Immature natural killer cell (primary cell): ENCODE results near the gene HDAC7. TPM values are rescaled to one million over a fixed set of nuclear protein-coding genes. Genes with fewer than 3 reads are reported as not detected.
A peak's percentile ranks its signal among the peaks of the same experiment; 100 is the strongest.
"Not testable (repeated sequence)": the region's sequence is repeated elsewhere in the genome, so short reads cannot be mapped to it uniquely, and the experiment has no call there.

Experiments
- DNase-seq, 3 donors: peaks; one replicate each; pipeline ENCODE4 v3.0.0; 2022; ENCODE audit warnings: mixed read lengths in 1 of 3
- H3K27ac Mint-ChIP-seq, 6 donors: one replicate each; pipeline ENCODE4 v1.8.0; 2020; ENCODE audit warnings: mixed read lengths in 6 of 6, mild to moderate bottlenecking in 5 of 6, inconsistent platforms in 4 of 6, moderate library complexity in 3 of 6
- H3K27me3 Mint-ChIP-seq, 3 donors: one replicate each; pipeline ENCODE4 v1.8.0; 2020 to 2021; ENCODE audit warnings: low read depth in 3 of 3, mild to moderate bottlenecking in 3 of 3, mixed read lengths in 3 of 3, moderate library complexity in 3 of 3, inconsistent platforms in 1 of 3
- H3K36me3 Mint-ChIP-seq, 3 donors: one replicate each; pipeline ENCODE4 v1.8.0; 2020; ENCODE audit warnings: mixed read lengths in 3 of 3, inconsistent platforms in 2 of 3, mild to moderate bottlenecking in 2 of 3
- H3K4me1 Mint-ChIP-seq, 2 donors: one replicate each; pipeline ENCODE4 v1.8.0; 2020; ENCODE audit warnings: inconsistent platforms in 2 of 2, mild to moderate bottlenecking in 2 of 2, mixed read lengths in 2 of 2, moderate library complexity in 1 of 2
- H3K4me3 Mint-ChIP-seq, 5 donors: one replicate each; pipeline ENCODE4 v1.8.0; 2020; ENCODE audit warnings: mild to moderate bottlenecking in 5 of 5, mixed read lengths in 5 of 5, inconsistent platforms in 3 of 5, moderate library complexity in 3 of 5
- H3K9me3 Mint-ChIP-seq, 6 donors: one replicate each; pipeline ENCODE4 v1.8.0; 2020; ENCODE audit warnings: mild to moderate bottlenecking in 6 of 6, mixed read lengths in 6 of 6, inconsistent platforms in 4 of 6, moderate library complexity in 3 of 6
- polyA plus RNA-seq, 3 donors: library from polyadenylated mRNA; unstranded; fragments of 300-500 nt; fragmentation: Illumina TruSeq; gene quantifications; one replicate each; pipeline ENCODE4 v1.2.3, GENCODE V29; 2021

The HDAC7 gene
- polyA plus RNA-seq, 3 donors from 2014 or later, result 5.9 to 29.1 (median 11.5) TPM

DNA sequence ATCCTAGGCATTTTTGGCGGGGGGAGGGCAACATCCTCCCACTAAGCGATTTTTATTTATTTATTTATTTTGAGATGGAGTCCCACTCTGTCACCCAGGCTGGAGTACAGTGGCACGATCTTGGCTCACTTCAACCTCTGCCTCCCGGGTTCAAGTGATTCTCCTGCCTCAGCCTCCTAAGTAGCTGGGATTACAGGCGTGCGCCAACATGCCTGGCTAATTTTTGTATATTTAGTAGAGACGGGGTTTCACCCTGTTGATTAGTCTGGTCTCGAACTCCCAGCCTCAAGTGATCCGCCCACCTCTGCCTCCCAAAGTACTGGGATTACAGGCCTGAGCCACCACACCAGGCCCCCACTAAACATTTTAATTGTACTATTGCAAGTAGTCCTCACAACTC, 10.2 kb downstream of the HDAC7 start:
- H3K4me3 Mint-ChIP-seq, result peak overlapping the region; percentile 30 to 89 (median 66)

DNA sequence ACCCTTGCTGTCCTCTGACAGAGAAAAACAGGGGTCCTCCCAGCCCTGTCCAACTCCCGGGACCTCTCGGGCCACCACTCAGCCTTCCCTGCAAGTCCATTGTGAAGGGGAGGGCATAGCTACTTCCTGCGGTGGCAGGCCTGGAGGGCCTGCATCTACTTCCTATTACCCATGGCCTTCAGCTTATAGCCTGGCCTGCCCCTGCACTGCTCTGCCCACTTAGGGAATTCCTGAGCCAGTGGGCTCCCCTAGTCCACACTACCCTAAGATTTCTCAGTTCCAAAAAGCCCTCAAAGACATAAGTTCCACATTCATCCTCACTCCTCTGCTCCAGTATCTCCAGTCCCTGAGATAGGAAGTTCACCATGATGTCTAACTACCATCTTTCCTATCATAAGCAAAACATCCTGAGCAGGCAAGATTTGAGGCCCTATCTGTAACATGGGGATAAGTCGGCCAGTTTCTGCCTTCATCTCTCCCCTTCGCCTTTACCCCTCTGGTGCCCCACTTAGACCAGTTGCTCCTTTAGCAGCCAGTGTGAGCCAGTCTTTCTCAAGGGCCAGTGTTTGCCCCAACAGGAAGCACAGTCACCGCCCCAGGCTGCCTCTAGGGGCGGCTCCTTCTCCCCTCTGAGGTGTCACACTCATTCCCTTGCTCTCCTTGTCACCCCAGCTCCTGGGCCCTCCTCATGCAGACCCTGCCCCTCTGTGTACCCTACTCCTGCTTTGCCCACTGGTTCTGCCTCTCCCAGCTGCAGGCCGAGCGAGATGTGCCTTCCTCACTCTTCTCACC, 10.9 kb downstream of the HDAC7 start:
- H3K27ac Mint-ChIP-seq, result peak overlapping the region; percentile 91 to 98 (median 96)
- no peaks in the 10 kb centered on the region for H3K9me3 Mint-ChIP-seq
- H3K4me3 Mint-ChIP-seq, result peak overlapping the region; percentile 76 to 85 (median 81)
- no peaks in the 10 kb centered on the region for H3K36me3 Mint-ChIP-seq
- H3K27me3 Mint-ChIP-seq, result peaks cover 7 to 17% (median 8%) of the 10 kb centered on the region in 3 donors
- DNase-seq, result peak; percentile 50 to 61 (median 59)
- H3K4me1 Mint-ChIP-seq, result peaks cover 98 to 100% of the 10 kb centered on the region in 2 donors

More for the DNA sequence above, 10.2 kb downstream of the HDAC7 start:
- DNase-seq, H3K36me3 Mint-ChIP-seq, H3K9me3 Mint-ChIP-seq: not testable (repeated sequence)
- H3K27me3 Mint-ChIP-seq, result peaks cover 7 to 17% (median 8%) of the 10 kb centered on the region in 3 donors
- peaks cover 98 to 100% of the 10 kb centered on the region in 2 donors for H3K4me1 Mint-ChIP-seq
- peak overlapping the region in 5 of 6 donors; percentile 80 to 98 (median 96) for H3K27ac Mint-ChIP-seq

DNA sequence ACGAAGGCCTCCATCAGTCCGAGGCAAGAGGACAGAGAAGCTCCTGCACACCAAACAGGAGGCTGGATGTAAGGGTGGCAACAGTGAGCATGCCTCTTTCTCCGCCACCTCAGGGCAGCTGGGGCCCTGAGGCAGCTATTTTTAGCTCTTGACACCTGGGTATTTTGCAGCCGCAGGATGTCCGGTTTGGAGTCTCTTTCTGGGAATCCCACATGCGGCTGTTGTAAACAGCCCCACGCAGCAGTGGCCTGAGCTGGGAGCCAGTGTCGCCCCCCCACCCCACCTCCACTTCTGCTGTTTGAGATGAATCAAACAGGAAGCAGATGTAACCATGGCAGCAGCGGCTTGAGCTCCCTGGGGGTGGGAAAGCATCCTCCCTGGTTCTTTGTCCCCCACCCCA, 11.7 kb downstream of the HDAC7 start:
- Mint-ChIP-seq H3K36me3 (no peaks in the 10 kb centered on the region), H3K9me3 (no peaks in the 10 kb centered on the region), H3K27ac (peak overlapping the region; percentile 91 to 98 (median 96)), H3K4me3 (peak overlapping the region; percentile 76 to 85 (median 81)), H3K27me3 (peaks cover 7 to 14% (median 8%) of the 10 kb centered on the region in 3 donors), H3K4me1 (peaks cover 98 to 100% of the 10 kb centered on the region in 2 donors)
- DNase-seq, result peak; percentile 77 to 78 (median 78)

DNA sequence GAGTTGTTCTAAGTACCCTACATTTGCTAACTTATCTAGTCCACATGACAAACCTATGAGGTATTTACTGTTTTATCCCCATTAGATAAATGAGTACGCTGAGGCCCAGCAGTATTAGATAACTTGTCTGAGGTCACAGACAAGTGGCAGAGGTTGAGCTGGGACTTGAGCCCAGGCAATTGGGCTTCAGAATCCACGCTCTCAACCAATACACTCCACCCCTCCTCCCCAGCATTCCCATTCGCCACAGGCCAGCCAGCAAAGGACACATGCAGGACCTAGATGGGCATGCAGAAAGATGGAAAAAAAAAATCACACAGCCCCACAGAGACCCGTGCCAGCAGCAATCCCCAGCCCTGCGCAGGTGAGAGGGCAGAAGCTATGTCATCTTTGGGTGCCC, 12.4 kb downstream of the HDAC7 start:
- peak overlapping the region; percentile 91 to 98 (median 96) for H3K27ac Mint-ChIP-seq
- peaks cover 99 to 100% of the 10 kb centered on the region in 2 donors for H3K4me1 Mint-ChIP-seq
- H3K9me3 Mint-ChIP-seq, result no peaks in the 10 kb centered on the region
- peak overlapping the region; percentile 27 to 83 (median 67) for H3K4me3 Mint-ChIP-seq
- DNase-seq, result no peak
- peaks cover 7 to 14% (median 8%) of the 10 kb centered on the region in 3 donors for H3K27me3 Mint-ChIP-seq
- H3K36me3 Mint-ChIP-seq, result no peaks in the 10 kb centered on the region

DNA sequence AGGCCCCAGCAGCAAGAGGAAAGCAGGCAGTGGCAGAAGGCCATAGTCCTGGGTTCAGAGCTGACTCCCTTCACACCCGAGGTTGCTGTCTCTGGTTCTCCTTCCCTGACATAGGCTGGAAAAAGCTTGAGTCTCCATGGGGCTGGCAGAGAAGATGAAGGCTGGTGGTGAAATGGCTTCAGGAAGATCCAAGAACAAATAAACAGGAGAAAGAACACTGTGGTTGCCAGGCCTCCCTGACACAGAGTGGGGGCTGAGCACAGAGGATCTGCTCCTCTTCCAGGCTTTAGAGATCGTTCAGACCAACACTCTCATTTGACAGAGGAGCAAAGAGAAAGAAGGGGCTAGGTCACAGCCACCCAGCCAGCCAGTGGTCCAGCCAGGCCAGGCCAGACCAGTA, 14.3 kb downstream of the HDAC7 start:
- no peaks in the 10 kb centered on the region for H3K9me3 Mint-ChIP-seq
- H3K4me3 Mint-ChIP-seq, result peak overlapping the region in 3 of 5 donors; percentile 28 to 44 (median 33)
- peaks cover 2 to 8% (median 8%) of the 10 kb centered on the region in 3 donors for H3K27me3 Mint-ChIP-seq
- DNase-seq, result no peak
- peak overlapping the region in 5 of 6 donors; percentile 26 to 97 (median 72) for H3K27ac Mint-ChIP-seq
- peaks cover 97 to 100% of the 10 kb centered on the region in 2 donors for H3K4me1 Mint-ChIP-seq
- no peaks in the 10 kb centered on the region for H3K36me3 Mint-ChIP-seq

DNA sequence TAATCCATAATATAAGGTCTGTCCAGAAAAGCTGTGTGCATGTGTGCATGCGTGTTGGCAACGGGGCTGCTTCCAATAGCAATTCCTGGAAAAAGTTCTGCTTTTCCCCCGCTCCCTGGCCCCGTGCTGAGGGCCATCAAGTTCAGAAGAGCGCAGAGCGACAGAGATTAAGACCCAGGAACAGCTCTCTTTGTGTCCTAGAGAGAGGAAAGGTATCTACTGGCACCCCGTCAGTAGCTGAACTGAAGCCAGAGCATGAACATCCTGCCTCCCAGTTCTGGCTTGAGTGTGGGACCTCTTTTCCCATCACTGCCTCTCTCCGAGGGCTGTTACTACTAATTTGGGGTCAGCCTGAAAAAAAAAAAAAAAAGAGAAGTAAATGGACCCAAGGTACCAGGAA, 15.5 kb downstream of the HDAC7 start:
- peaks cover 0 to 8% (median 7%) of the 10 kb centered on the region in 3 donors for H3K27me3 Mint-ChIP-seq
- DNase-seq, result no peak
- peaks cover 95 to 100% of the 10 kb centered on the region in 2 donors for H3K4me1 Mint-ChIP-seq
- H3K9me3 Mint-ChIP-seq, result no peaks in the 10 kb centered on the region
- H3K36me3 Mint-ChIP-seq, result no peaks in the 10 kb centered on the region
- peak overlapping the region in 2 of 5 donors; percentile 36 to 58 for H3K4me3 Mint-ChIP-seq
- H3K27ac Mint-ChIP-seq, result peak overlapping the region in 5 of 6 donors; percentile 20 to 85 (median 76)

DNA sequence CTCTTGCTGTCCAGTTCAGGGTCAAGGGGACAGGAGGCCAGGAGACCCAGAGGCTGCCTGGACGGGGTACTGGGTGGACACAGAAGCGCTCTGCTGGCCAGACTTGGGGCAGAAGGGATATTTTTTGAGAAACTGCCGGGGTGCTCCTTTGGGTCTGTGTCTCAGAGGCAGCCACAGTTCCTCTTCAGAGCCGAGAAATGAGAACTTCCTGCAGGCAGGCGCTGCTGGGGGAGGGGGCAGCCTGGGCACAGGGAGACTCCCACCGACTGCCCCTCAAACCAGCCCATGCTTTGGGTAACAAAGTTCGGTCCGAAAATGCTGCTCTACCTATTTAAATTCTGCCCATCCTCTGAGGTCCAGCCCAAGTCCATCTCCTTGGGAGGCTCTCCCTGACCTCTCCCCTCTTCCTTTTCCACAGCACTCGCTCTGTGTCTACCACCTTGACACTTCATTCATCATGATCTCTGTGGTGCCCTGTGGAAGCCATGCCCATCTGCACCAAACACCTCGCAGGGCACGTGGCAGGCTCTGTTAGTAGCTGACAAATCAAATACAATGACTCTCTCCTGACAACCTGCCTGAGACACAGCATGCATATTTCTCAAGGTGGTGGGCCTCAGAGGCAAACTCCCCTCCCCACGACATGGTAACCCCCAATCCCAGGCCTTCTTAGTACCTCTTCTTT, 16.4 kb downstream of the HDAC7 start:
- peak overlapping the region; percentile 42 to 85 (median 75) for H3K27ac Mint-ChIP-seq
- peaks cover 90 to 94% of the 10 kb centered on the region in 2 donors for H3K4me1 Mint-ChIP-seq
- DNase-seq, result no peak
- no peaks in the 10 kb centered on the region for H3K36me3 Mint-ChIP-seq
- H3K4me3 Mint-ChIP-seq, result peak overlapping the region; percentile 58 to 74 (median 61)
- H3K27me3 Mint-ChIP-seq, result peaks cover 0 to 4% (median 4%) of the 10 kb centered on the region in 3 donors
- no peaks in the 10 kb centered on the region for H3K9me3 Mint-ChIP-seq

DNA sequence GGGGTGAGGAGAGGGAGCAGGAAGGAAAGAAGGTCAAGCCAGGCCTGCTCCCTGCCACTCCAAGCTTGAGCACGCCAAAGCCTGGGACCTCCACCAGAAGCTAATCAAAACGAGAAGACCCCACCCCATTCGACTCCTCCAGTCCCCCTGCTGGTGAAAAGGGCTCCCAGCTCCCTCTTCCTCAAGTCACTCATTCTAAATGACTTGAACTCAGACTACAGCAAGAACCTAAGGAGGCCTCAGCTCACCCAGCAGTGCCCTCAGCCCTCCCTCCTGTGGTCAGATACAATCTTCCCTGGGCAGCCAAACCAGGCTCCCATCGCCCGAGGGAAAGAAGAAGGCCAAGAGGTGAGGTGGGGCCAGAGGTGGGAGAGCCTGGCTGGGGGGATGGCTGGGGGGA, 17.4 kb downstream of the HDAC7 start:
- H3K27me3 Mint-ChIP-seq, result peaks cover 0 to 2% (median 2%) of the 10 kb centered on the region in 3 donors

DNA sequence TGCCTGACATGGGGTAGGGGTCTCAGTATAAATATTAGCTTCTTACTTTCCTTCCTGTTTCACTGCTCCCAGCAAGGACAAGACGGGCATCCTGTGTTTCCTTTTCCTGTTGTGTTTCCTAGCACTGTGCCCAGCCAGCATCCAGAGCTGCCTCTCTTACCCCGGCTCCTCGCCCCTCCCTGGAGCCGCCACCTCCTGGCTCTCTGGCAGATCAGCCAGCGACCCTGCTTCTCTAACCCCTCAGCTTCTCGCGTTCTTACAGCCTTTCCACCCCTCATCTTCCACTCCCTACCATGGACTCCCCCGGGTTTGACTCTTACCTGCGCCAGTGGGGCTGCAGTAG, 17.8 kb downstream of the HDAC7 start:
- peak overlapping the region in 5 of 6 donors; percentile 32 to 74 (median 62) for H3K27ac Mint-ChIP-seq
- DNase-seq, result no peak
- peaks cover 79 to 85% of the 10 kb centered on the region in 2 donors for H3K4me1 Mint-ChIP-seq
- no peaks in the 10 kb centered on the region for H3K9me3 Mint-ChIP-seq
- peaks cover 0 to 7% (median 0%) of the 10 kb centered on the region in 3 donors for H3K36me3 Mint-ChIP-seq
- peaks cover 0 to 2% (median 2%) of the 10 kb centered on the region in 3 donors for H3K27me3 Mint-ChIP-seq
- peak overlapping the region; percentile 35 to 62 (median 54) for H3K4me3 Mint-ChIP-seq

More for the DNA sequence above, 17.4 kb downstream of the HDAC7 start:
- Mint-ChIP-seq H3K36me3 (peaks cover 0 to 5% (median 0%) of the 10 kb centered on the region in 3 donors), H3K4me3 (peak overlapping the region in 4 of 5 donors; percentile 48 to 62 (median 56)), H3K27ac (peak overlapping the region; percentile 45 to 83 (median 67)), H3K9me3 (no peaks in the 10 kb centered on the region), H3K4me1 (peaks cover 83 to 90% of the 10 kb centered on the region in 2 donors)
- no peak for DNase-seq

DNA sequence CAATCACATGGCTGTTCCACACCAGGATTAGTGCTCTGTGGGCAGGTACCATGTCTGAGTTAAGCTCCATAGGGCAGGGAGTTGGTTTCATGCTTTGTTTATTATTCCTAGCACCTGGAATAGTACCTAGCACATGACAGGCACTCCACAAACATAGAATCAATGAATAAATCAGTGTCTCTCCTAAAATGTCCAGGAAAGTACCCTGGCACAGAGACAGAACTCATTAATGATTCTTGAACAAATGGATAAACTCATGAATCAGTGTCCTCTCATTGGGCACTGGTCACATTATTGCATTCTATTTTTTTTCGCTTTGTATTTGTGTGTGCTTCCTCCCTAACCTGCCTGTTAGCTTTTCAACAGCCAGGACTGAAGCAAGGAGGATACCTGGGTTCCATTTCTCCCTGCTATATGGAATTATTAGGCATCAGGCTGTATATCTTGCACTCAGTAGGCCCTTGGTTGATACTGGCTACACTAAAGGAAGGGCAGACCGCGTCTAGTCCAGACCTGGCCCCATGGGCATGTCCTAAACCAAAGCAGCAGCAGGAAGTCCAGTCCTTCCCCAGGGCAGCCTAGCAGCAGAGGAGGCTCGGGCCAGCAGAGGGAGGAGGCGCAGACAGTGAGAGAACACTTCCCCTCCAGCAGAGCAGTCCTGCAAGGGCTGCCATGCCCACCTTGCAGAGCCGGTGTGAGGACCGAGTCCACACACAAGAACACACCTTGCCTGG, 18.4 kb downstream of the HDAC7 start:
- peak overlapping the region; percentile 32 to 80 (median 73) for H3K27ac Mint-ChIP-seq
- H3K9me3 Mint-ChIP-seq, result no peaks in the 10 kb centered on the region
- H3K36me3 Mint-ChIP-seq, result peaks cover 0 to 7% (median 0%) of the 10 kb centered on the region in 3 donors
- peaks cover 0 to 2% (median 2%) of the 10 kb centered on the region in 3 donors for H3K27me3 Mint-ChIP-seq
- peak overlapping the region in 3 of 5 donors; percentile 35 to 61 (median 54) for H3K4me3 Mint-ChIP-seq
- peaks cover 73 to 80% of the 10 kb centered on the region in 2 donors for H3K4me1 Mint-ChIP-seq
- DNase-seq, result no peak

DNA sequence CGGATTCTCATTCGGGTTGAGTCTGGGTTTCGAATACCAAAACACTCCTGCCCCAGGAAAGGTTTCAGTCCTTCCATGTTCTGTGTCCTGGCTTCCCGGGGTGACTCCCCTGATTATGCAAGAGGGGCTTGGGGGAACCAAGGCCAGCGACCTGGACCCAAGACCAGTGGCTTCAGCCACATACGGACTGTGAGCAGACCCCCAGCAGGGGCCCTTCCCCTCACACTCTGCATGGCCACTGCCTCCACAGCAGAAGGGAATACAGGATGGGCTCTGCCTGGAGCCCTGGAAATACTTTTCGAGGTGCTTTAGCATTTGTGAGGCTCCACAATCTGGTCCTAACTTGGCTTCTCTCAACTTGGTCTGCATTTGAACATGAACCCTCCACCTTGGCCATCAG, 19.1 kb downstream of the HDAC7 start:
- H3K36me3 Mint-ChIP-seq, result peaks cover 0 to 7% (median 0%) of the 10 kb centered on the region in 3 donors
- H3K27ac Mint-ChIP-seq, result peak overlapping the region in 4 of 6 donors; percentile 8 to 80 (median 66)
- no peaks in the 10 kb centered on the region for H3K9me3 Mint-ChIP-seq
- H3K27me3 Mint-ChIP-seq, result peaks cover 0 to 2% (median 2%) of the 10 kb centered on the region in 3 donors
- no peak overlapping the region for H3K4me3 Mint-ChIP-seq
- no peak for DNase-seq
- peaks cover 66 to 73% of the 10 kb centered on the region in 2 donors for H3K4me1 Mint-ChIP-seq

DNA sequence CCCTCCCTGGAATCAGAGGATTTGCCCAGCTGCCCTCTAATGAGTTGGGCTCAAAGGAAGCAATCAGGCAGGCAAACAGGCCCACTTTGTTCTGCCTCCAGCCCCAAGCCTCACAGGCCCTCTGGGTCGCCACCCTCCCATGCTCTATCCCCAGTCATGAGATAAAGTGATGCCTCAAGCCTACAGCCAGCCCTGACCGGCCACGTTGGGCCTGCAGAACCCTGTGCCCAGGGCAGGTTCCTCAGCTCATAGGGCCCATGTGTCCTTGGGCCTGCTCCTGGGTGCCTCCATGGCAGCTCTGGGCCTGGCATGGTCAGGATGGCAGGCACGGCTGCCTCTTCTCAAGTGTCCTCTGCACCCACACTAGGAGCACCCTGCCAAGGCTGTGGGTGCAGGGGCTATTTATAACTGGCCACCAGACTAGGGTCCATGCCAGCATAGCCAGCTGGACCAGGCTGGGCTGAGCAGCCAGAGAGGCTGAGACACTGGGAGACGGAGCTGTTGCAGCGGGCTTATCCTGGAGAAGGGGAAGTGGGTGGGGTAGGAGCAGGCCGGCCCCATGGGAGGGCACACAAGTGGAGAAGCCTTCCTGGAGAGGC, 20.2 kb downstream of the HDAC7 start:
- Mint-ChIP-seq H3K36me3 (peaks cover 0 to 8% (median under 1%) of the 10 kb centered on the region in 3 donors), H3K4me1 (peaks cover 54 to 61% of the 10 kb centered on the region in 2 donors), H3K4me3 (no peak overlapping the region), H3K9me3 (no peaks in the 10 kb centered on the region), H3K27ac (peak overlapping the region in 5 of 6 donors; percentile 12 to 72 (median 51)), H3K27me3 (peaks cover 0 to 2% (median 2%) of the 10 kb centered on the region in 3 donors)
- no peak for DNase-seq
